Hematopoietic multipotent progenitor cell treated with erythropoietin and hydrocortisone succinate and interleukin-3 and kit ligand, for 6 days (in vitro differentiated cells): ENCODE data around the gene PIGR.

ENCODE experiments used
- DNase-seq: peaks from one replicate; pipeline ENCODE4 v3.0.0-alpha.2; 2015

The PIGR gene

GRCh38 chr1:206946261-206946660 lies at the start of gene PIGR:
Gene PIGR, minus strand, starts transcription at chr1:206946466. Its CDS starts 5,935 bp downstream, at chr1:206940531.
- DNase-seq = no peak

- no peak for DNase-seq
Measured at GRCh38 chr1:206992790-206993189, 46.5 kb upstream of the PIGR start.

- DNase-seq = no peak
Measured at GRCh38 chr1:206987873-206988272, 41.6 kb upstream of the PIGR start.

- no peak for DNase-seq
Measured at GRCh38 chr1:206986885-206987284, 40.6 kb upstream of the PIGR start.

GRCh38 chr1:206986402-206986801 lies 40.1 kb upstream of the PIGR start:
- DNase-seq = no peak

GRCh38 chr1:206985162-206985749 lies 39.0 kb upstream of the PIGR start:
- no peak for DNase-seq

- peak; percentile 83 for DNase-seq
Measured at GRCh38 chr1:206982216-206982615, 36.0 kb upstream of the PIGR start.

GRCh38 chr1:206979379-206980043 lies 33.2 kb upstream of the PIGR start:
- DNase-seq = peak; percentile 32

GRCh38 chr1:206978259-206978658 lies 32.0 kb upstream of the PIGR start:
- DNase-seq = no peak

- peak; percentile 15 for DNase-seq
Measured at GRCh38 chr1:206975306-206975705, 29.0 kb upstream of the PIGR start.

- DNase-seq = no peak
Measured at GRCh38 chr1:206974140-206974539, 27.9 kb upstream of the PIGR start.

GRCh38 chr1:206972728-206973127 lies 26.5 kb upstream of the PIGR start:
- DNase-seq = no peak

GRCh38 chr1:206971029-206971655 lies 24.9 kb upstream of the PIGR start:
- DNase-seq = no peak

- no peak for DNase-seq
Measured at GRCh38 chr1:206970446-206970845, 24.2 kb upstream of the PIGR start, which contains the start of gene FCAMR. Gene FCAMR, minus strand, starts transcription at chr1:206970460. Its CDS starts 335 bp downstream, at chr1:206970125.

GRCh38 chr1:206969090-206969489 lies 22.8 kb upstream of the PIGR start:
- DNase-seq = no peak

GRCh38 chr1:206967096-206967849 lies 21.0 kb upstream of the PIGR start:
- peak; percentile 43 for DNase-seq

- DNase-seq = no peak
Measured at GRCh38 chr1:206965781-206966180, 19.5 kb upstream of the PIGR start.

- DNase-seq = no peak
Measured at GRCh38 chr1:206963740-206964139, 17.5 kb upstream of the PIGR start.

GRCh38 chr1:206963119-206963712 lies 16.9 kb upstream of the PIGR start:
- DNase-seq = no peak

- DNase-seq = no peak
Measured at GRCh38 chr1:206962272-206962671, 16.0 kb upstream of the PIGR start.

GRCh38 chr1:206961668-206962067 lies 15.4 kb upstream of the PIGR start:
- no peak for DNase-seq

- DNase-seq = no peak
Measured at GRCh38 chr1:206960676-206961386, 14.6 kb upstream of the PIGR start.
